Neural cell (in vitro differentiated cells): Measurements from ENCODE around the gene OR13F1. TPM values are rescaled to one million over a fixed set of nuclear protein-coding genes. Genes with fewer than 3 reads are reported as not detected.

ENCODE experiments used
- H2AFZ ChIP-seq: fragments of 200-600, 300-800 bp; sonication (generic), shearing (Covaris generic); 2 replicates; pipeline ENCODE4 v1.6.0; 2014; ENCODE audit warnings: low read depth, mild to moderate bottlenecking, antibody characterized with exemption, low read length, moderate library complexity
- H3F3A ChIP-seq: fragments of 200-600 bp; shearing (Covaris generic); 2 replicates; pipeline ENCODE4 v1.6.1; 2016; ENCODE audit warnings: mild to moderate bottlenecking, moderate library complexity, mixed read lengths, antibody characterized with exemption, low read length; ENCODE audit not compliant: insufficient read depth, poor library complexity, severe bottlenecking
- H3K27ac ChIP-seq: fragments of 200-600, 300-800 bp; sonication (generic), shearing (Covaris generic); 2 replicates; pipeline ENCODE4 v1.5.1; 2014; ENCODE audit warnings: mild to moderate bottlenecking, low read length, moderate library complexity
- H3K27me3 ChIP-seq: fragments of 300-800, 200-600 bp; sonication (generic), shearing (Covaris generic); 2 replicates; pipeline ENCODE4 v1.6.0; 2014; ENCODE audit warnings: mild to moderate bottlenecking, low read depth, low read length, moderate library complexity; ENCODE audit not compliant: insufficient read depth
- H3K36me3 ChIP-seq: fragments of 300-800, 200-600 bp; sonication (generic), shearing (Covaris generic); 2 replicates; pipeline ENCODE4 v1.5.1; 2014; ENCODE audit warnings: mild to moderate bottlenecking, antibody characterized with exemption, low read length, moderate library complexity; ENCODE audit not compliant: insufficient read depth
- H3K4me2 ChIP-seq: fragments of 300-800, 200-600 bp; sonication (generic), shearing (Covaris generic); 2 replicates; pipeline ENCODE4 v1.6.0; 2014; ENCODE audit warnings: mild to moderate bottlenecking, low read length
- H3K4me3 ChIP-seq: fragments of 300-800, 200-600 bp; sonication (generic), shearing (Covaris generic); 2 replicates; pipeline ENCODE4 v1.5.1; 2014; ENCODE audit warnings: mild to moderate bottlenecking, low read length, moderate library complexity
- H3K79me2 ChIP-seq: fragments of 200-600 bp; shearing (Covaris generic); replicated peaks from 2 replicates; pipeline ENCODE4 v1.6.0; 2014; ENCODE audit warnings: mild to moderate bottlenecking, low read length, moderate library complexity; ENCODE audit not compliant: insufficient read depth
- H3K9ac ChIP-seq: fragments of 300-800, 200-600 bp; sonication (generic), shearing (Covaris generic); 2 replicates; pipeline ENCODE4 v1.6.1; 2016; ENCODE audit warnings: mild to moderate bottlenecking, low read length, mixed read lengths
- H3K9me2 ChIP-seq: fragments of 200-600 bp; shearing (Covaris generic); 2 replicates; pipeline ENCODE4 v1.6.1; 2016; ENCODE audit warnings: mild to moderate bottlenecking, low read length, mixed read lengths; ENCODE audit not compliant: insufficient read depth
- H3K9me3 ChIP-seq: fragments of 200-600, 300-800 bp; sonication (generic), shearing (Covaris generic); 2 replicates; pipeline ENCODE4 v1.6.1; 2016; ENCODE audit warnings: mild to moderate bottlenecking, mixed run types, low read length, moderate library complexity, mixed read lengths
- H4K20me1 ChIP-seq: fragments of 200-600 bp; shearing (Covaris generic); 2 replicates; pipeline ENCODE4 v1.6.1; 2016; ENCODE audit warnings: mild to moderate bottlenecking, mixed run types; ENCODE audit not compliant: insufficient read depth
- CTCF ChIP-seq: fragments of 450-650 bp; IDR thresholded peaks from 2 replicates; pipeline ENCODE4 v1.5.1; 2014; ENCODE audit warnings: antibody characterized with exemption, mild to moderate bottlenecking, moderate library complexity; ENCODE audit not compliant: poor library complexity, severe bottlenecking
- EP300 ChIP-seq: fragments of 450-650 bp; conservative IDR thresholded peaks from 2 replicates; pipeline ENCODE4 v1.6.1; 2014; ENCODE audit warnings: antibody characterized with exemption, mild to moderate bottlenecking, moderate library complexity; ENCODE audit not compliant: poor library complexity, severe bottlenecking
- EZH2 ChIP-seq: fragments of 200-600, 300-800 bp; shearing (Covaris generic), sonication (generic); IDR thresholded peaks from 2 replicates; pipeline ENCODE4 v1.6.1; 2014; ENCODE audit warnings: antibody characterized with exemption, low read length, borderline replicate concordance, mild to moderate bottlenecking; ENCODE audit not compliant: insufficient read depth, poor library complexity, severe bottlenecking
- MXI1 ChIP-seq: fragments of 450-650 bp; conservative IDR thresholded peaks from 2 replicates; pipeline ENCODE4 v1.6.1; 2014; ENCODE audit warnings: antibody characterized with exemption, mild to moderate bottlenecking; ENCODE audit not compliant: poor library complexity, severe bottlenecking
- POLR2AphosphoS5 ChIP-seq: IDR thresholded peaks from 2 replicates; pipeline ENCODE4 v1.6.1; 2012
- RAD21 ChIP-seq: fragments of 450-650 bp; conservative IDR thresholded peaks from 2 replicates; pipeline ENCODE4 v1.6.1; 2014; ENCODE audit warnings: antibody characterized with exemption, mild to moderate bottlenecking, moderate library complexity
- REST ChIP-seq: IDR thresholded peaks from 2 replicates; pipeline ENCODE4 v1.6.1; 2012; ENCODE audit warnings: borderline replicate concordance
- SMC3 ChIP-seq: fragments of 450-650 bp; conservative IDR thresholded peaks from 2 replicates; pipeline ENCODE4 v1.6.1; 2014; ENCODE audit warnings: antibody characterized with exemption, mild to moderate bottlenecking, moderate library complexity; ENCODE audit not compliant: poor library complexity
- TAF1 ChIP-seq: IDR thresholded peaks from 2 replicates; pipeline ENCODE4 v1.6.1; 2012; ENCODE audit warnings: low read depth
- polyA plus RNA-seq: library from polyadenylated mRNA; depleted of rRNA; stranded (reverse); fragments of >200 nt; gene quantifications from 2 replicates; pipeline ENCODE4 v1.2.3, GENCODE V29; 2014

Gene OR13F1
- polyA plus RNA-seq, 1 donor from 2014 or later, result not detected

- H3F3A ChIP-seq, result no peaks in the 10 kb centered on the region
- H3K4me3 ChIP-seq, result no peak overlapping the region
- no peak overlapping the region for H2AFZ ChIP-seq
- no peaks in the 10 kb centered on the region for H3K79me2 ChIP-seq
- H3K9me2 ChIP-seq, result no peaks in the 10 kb centered on the region
- no peak overlapping the region for H3K27ac ChIP-seq
- no peak overlapping the region for H3K4me2 ChIP-seq
- H4K20me1 ChIP-seq, result no peaks in the 10 kb centered on the region
- no peaks in the 10 kb centered on the region for H3K36me3 ChIP-seq
- no peaks in the 10 kb centered on the region for H3K27me3 ChIP-seq
- TF ChIP-seq RAD21, result no peak
- TF ChIP-seq POLR2AphosphoS5, result no peak
- no peak for TF ChIP-seq EP300
- TF ChIP-seq CTCF, result no peak
- TF ChIP-seq REST, result no peak
- TF ChIP-seq EZH2, result no peak
- no peak for TF ChIP-seq TAF1
- no peak for TF ChIP-seq SMC3
- no peak overlapping the region for H3K9ac ChIP-seq
- H3K9me3 ChIP-seq, result no peaks in the 10 kb centered on the region
These were observed 40.2 kb upstream of the OR13F1 start for GRCh38 chr9:104463864-104464263.

GRCh38 chr9:104468261-104468660 lies 35.8 kb upstream of the OR13F1 start:
- H4K20me1 ChIP-seq, result no peaks in the 10 kb centered on the region
- H3K79me2 ChIP-seq, result no peaks in the 10 kb centered on the region
- no peak for TF ChIP-seq RAD21
- no peak for TF ChIP-seq EZH2
- no peak for TF ChIP-seq CTCF
- TF ChIP-seq REST, result no peak
- no peak for TF ChIP-seq TAF1
- no peak for TF ChIP-seq MXI1
- no peak for TF ChIP-seq EP300
- TF ChIP-seq SMC3, result no peak
- no peak for TF ChIP-seq POLR2AphosphoS5
- no peak overlapping the region for H3K9ac ChIP-seq
- no peaks in the 10 kb centered on the region for H3F3A ChIP-seq
- no peak overlapping the region for H2AFZ ChIP-seq
- no peaks in the 10 kb centered on the region for H3K27me3 ChIP-seq
- H3K27ac ChIP-seq, result no peak overlapping the region
- H3K4me3 ChIP-seq, result no peak overlapping the region
- H3K4me2 ChIP-seq, result no peak overlapping the region
- H3K9me3 ChIP-seq, result no peaks in the 10 kb centered on the region
- no peaks in the 10 kb centered on the region for H3K36me3 ChIP-seq
- H3K9me2 ChIP-seq, result no peaks in the 10 kb centered on the region
